Inflammatory macrophage treated with lipopolysaccharide for 1 hour (primary cell): Measurements from ENCODE around the gene FMC1.
"Not testable (repeated sequence)": the region's sequence is repeated elsewhere in the genome, so short reads cannot be mapped to it uniquely, and the experiment has no call there.

Experiments
- DNase-seq, 2 donors: peaks; one replicate each; pipeline ENCODE4 v3.0.0-alpha.2; 2020 to 2022

The FMC1 gene

GRCh38 chr7:139340808-139341057 is 404 bp upstream of the FMC1 start:
- no peak for DNase-seq

- no peak for DNase-seq
Observed at GRCh38 chr7:139341776-139342226, 664 bp downstream of the FMC1 start.

GRCh38 chr7:139345042-139345441 is 3.9 kb downstream of the FMC1 start:
- DNase-seq = peak; percentile 60 to 61

GRCh38 chr7:139351027-139351426 is 9.9 kb downstream of the FMC1 start:
- no peak for DNase-seq

- no peak for DNase-seq
Observed at GRCh38 chr7:139354729-139355128, 13.6 kb downstream of the FMC1 start.

GRCh38 chr7:139355320-139355719 is 14.2 kb downstream of the FMC1 start:
- peak; percentile 79 to 82 for DNase-seq

- DNase-seq = not testable (repeated sequence)
Observed at GRCh38 chr7:139357729-139358506, 16.8 kb downstream of the FMC1 start.

- DNase-seq = peak; percentile 13 to 16
Observed at GRCh38 chr7:139358541-139359365, 17.6 kb downstream of the FMC1 start.

GRCh38 chr7:139359366-139360209 is 18.5 kb downstream of the FMC1 start, which contains the start of gene LUC7L2:
TSS of gene LUC7L2 (plus strand) at chr7:139359894. CDS start at chr7:139360262, 368 bp downstream.
- peak; percentile 99 to 100 for DNase-seq

- peak; percentile 85 to 93 for DNase-seq
Observed at GRCh38 chr7:139360210-139360947, 19.2 kb downstream of the FMC1 start.

GRCh38 chr7:139360948-139361307 is 19.8 kb downstream of the FMC1 start:
- DNase-seq = peak in 1 of 2 donors; percentile 5

- no peak for DNase-seq
Observed at GRCh38 chr7:139361523-139361922, 20.4 kb downstream of the FMC1 start.

- DNase-seq = no peak
Observed at GRCh38 chr7:139362302-139362701, 21.2 kb downstream of the FMC1 start.

- DNase-seq = no peak
Observed at GRCh38 chr7:139362981-139363380, 21.8 kb downstream of the FMC1 start.

- DNase-seq = no peak
Observed at GRCh38 chr7:139365336-139365735, 24.2 kb downstream of the FMC1 start.

- no peak for DNase-seq
Observed at GRCh38 chr7:139366400-139366799, 25.3 kb downstream of the FMC1 start.

- DNase-seq = no peak
Observed at GRCh38 chr7:139367438-139368155, 26.5 kb downstream of the FMC1 start.

- no peak for DNase-seq
Observed at GRCh38 chr7:139370301-139370942, 29.3 kb downstream of the FMC1 start.

- no peak for DNase-seq
Observed at GRCh38 chr7:139370943-139371313, 29.8 kb downstream of the FMC1 start.

- no peak for DNase-seq
Observed at GRCh38 chr7:139374246-139374645, 33.1 kb downstream of the FMC1 start.

- no peak for DNase-seq
Observed at GRCh38 chr7:139382439-139382838, 41.3 kb downstream of the FMC1 start.
